PFSK-1 (cell line): ENCODE results near the gene PIK3CB.

Experiments used
- FOXP2 ChIP-seq: optimal IDR thresholded peaks from 2 replicates; pipeline ENCODE3; 2011; ENCODE audit warnings: borderline replicate concordance, control low read depth, inconsistent platforms; ENCODE audit not compliant: insufficient read depth; ENCODE audit errors: extremely low read length, extremely low read depth
- POLR2AphosphoS5 ChIP-seq: IDR thresholded peaks from 2 replicates; pipeline ENCODE4 v1.6.1; 2012; ENCODE audit warnings: low read depth, mild to moderate bottlenecking, control low read depth, low read length, moderate library complexity
- SIN3A ChIP-seq: IDR thresholded peaks from 2 replicates; pipeline ENCODE4 v1.6.1; 2012; ENCODE audit warnings: mild to moderate bottlenecking, low read length, moderate library complexity, borderline replicate concordance; ENCODE audit not compliant: insufficient read depth
- TAF1 ChIP-seq: IDR thresholded peaks from 2 replicates; pipeline ENCODE4 v1.6.1; 2012; ENCODE audit warnings: low read length, control low read depth, borderline replicate concordance; ENCODE audit not compliant: insufficient read depth
- TF ChIP-seq, protein P1 (sequence below), 2 experiments: IDR thresholded peaks; 2 replicates each; pipeline versions ENCODE4 v1.6.1 to v1.8.0; 2011 to 2012; ENCODE audit warnings: low read depth in 2 of 2, low read length in 2 of 2, control low read depth in 1 of 2, inconsistent platforms in 1 of 2, mild to moderate bottlenecking in 1 of 2, moderate library complexity in 1 of 2; ENCODE audit not compliant: insufficient read depth in 1 of 2

Gene PIK3CB

DNA sequence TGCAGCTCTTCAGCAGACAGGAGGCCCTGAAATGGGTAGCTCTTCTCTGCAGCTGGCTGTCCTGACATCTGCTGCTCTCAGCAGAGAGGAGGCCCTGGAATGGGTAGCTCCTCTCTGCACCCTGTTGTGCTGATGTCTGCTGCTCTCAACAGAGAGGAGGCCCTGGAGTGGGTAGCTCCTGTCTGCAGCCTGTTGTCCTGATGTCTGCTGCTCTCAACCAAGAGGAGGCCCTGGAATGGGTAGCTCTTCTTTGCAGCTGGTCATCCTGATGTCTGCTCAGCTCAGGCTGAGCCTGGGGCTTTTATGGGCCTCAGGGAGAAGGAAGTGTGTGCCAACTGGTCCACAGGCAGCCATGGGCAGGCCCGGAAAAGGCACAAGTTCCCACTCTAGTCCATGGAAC is 66.6 kb downstream of the PIK3CB start:
- TF ChIP-seq TAF1 = no peak

DNA sequence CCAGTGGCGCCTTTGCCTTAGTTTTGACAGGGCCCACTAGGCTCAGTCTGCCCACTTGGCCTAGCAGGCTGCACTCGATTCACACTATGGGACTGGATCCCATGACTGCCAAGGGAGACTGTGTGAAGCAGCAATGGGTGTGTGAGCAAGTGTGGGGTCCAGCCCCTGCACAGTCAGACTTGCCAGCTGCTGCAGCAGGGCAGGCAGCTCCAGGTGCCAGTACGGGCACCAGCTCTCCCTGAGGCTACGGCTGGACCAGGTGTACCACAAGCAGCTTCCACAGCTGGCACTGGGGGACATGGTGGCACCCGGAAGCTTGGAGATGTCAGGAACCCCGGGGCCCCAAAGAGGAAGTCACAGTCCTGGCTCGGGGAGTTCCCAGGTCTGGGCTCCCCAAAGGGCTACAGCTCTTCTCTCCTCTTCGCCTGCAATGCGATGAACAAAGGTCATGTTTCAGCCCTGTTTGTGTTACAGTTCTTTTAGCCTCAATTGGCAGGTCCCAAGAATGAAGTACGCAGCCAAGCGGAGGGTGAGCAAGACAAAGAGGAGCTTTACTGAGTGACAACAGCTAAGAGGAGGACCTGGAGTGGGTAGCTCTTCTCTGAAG is 67.1 kb downstream of the PIK3CB start:
- TF ChIP-seq POLR2AphosphoS5 (no peak), TAF1 (no peak), FOXP2 (no peak), SIN3A (no peak)
- TF ChIP-seq, protein P1, sequence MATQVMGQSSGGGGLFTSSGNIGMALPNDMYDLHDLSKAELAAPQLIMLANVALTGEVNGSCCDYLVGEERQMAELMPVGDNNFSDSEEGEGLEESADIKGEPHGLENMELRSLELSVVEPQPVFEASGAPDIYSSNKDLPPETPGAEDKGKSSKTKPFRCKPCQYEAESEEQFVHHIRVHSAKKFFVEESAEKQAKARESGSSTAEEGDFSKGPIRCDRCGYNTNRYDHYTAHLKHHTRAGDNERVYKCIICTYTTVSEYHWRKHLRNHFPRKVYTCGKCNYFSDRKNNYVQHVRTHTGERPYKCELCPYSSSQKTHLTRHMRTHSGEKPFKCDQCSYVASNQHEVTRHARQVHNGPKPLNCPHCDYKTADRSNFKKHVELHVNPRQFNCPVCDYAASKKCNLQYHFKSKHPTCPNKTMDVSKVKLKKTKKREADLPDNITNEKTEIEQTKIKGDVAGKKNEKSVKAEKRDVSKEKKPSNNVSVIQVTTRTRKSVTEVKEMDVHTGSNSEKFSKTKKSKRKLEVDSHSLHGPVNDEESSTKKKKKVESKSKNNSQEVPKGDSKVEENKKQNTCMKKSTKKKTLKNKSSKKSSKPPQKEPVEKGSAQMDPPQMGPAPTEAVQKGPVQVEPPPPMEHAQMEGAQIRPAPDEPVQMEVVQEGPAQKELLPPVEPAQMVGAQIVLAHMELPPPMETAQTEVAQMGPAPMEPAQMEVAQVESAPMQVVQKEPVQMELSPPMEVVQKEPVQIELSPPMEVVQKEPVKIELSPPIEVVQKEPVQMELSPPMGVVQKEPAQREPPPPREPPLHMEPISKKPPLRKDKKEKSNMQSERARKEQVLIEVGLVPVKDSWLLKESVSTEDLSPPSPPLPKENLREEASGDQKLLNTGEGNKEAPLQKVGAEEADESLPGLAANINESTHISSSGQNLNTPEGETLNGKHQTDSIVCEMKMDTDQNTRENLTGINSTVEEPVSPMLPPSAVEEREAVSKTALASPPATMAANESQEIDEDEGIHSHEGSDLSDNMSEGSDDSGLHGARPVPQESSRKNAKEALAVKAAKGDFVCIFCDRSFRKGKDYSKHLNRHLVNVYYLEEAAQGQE (IDR thresholded peaks at IDR 0.05; ENCODE audit: insufficient read depth in 1 of 2, low read depth in 2 of 2, low read length in 2 of 2) = no peak

GRCh38 chr3:138761002-138761401 is 73.7 kb downstream of the PIK3CB start:
- no peak for TF ChIP-seq TAF1
- TF ChIP-seq, protein P1 (IDR thresholded peaks at IDR 0.05; ENCODE audit: insufficient read depth in 1 of 2, low read depth in 2 of 2, low read length in 2 of 2) = no peak
- TF ChIP-seq SIN3A = no peak
- TF ChIP-seq POLR2AphosphoS5 = no peak
- no peak for TF ChIP-seq FOXP2

DNA sequence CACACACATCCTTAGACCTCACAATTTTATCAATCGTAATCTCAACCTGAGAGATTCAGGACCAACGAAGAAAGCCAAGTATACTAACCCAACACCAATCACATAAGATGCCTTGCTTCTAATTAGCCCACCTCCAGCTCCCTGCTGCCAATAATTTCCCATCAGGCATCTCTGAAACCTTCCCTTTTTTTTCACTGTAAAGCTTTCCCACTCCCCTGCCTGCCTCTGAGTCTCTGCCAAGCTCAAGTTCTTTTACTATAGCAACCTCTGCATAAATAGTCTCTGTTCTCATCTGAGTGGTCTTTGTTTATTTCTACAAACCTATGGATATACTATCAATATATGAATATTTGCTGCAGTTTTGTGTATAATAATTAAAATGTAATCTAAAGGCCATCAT is 86.5 kb downstream of the PIK3CB start:
- TF ChIP-seq SIN3A (no peak), POLR2AphosphoS5 (no peak), TAF1 (no peak), FOXP2 (no peak)
- TF ChIP-seq, protein P1 (IDR thresholded peaks at IDR 0.05; ENCODE audit: insufficient read depth in 1 of 2, low read depth in 2 of 2, low read length in 2 of 2) = no peak

DNA sequence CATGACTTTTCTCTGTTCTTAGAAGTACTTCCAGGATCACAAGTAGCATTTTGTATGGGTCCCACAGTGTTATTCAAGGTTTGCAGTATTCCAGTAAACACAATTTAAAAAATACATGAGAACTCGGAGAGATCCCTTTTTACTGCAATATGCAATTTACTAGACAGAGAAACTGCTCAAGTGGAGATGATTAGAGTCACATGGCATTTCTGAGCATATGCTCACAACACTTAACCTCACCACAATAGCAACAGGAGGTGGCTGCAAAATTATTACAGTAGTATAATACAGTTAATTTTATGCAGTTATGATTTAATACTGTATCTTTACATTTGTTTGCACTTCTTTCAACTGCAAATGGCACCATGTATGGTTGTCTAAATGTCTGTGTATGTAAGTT is 87.5 kb downstream of the PIK3CB start:
- TF ChIP-seq SIN3A (no peak), FOXP2 (no peak), POLR2AphosphoS5 (no peak), TAF1 (no peak)
- TF ChIP-seq, protein P1 (IDR thresholded peaks at IDR 0.05; ENCODE audit: insufficient read depth in 1 of 2, low read depth in 2 of 2, low read length in 2 of 2) = no peak
